NCI-H510A (cell line): ENCODE data around the gene DEPDC7.
"Not testable (repeated sequence)": the region's sequence is repeated elsewhere in the genome, so short reads cannot be mapped to it uniquely, and the experiment has no call there.

ENCODE experiments used
- DNase-seq: peaks from one replicate; lab custom pipeline; 2025; lab: John Stamatoyannopoulos, UW

Gene DEPDC7

GRCh38 chr11:33025339-33025722, 9.7 kb downstream of the DEPDC7 start:
- no peak for DNase-seq

GRCh38 chr11:33027233-33027632, 11.6 kb downstream of the DEPDC7 start:
- DNase-seq: no peak

- DNase-seq: no peak
Observed at GRCh38 chr11:33027846-33028536, 12.3 kb downstream of the DEPDC7 start.

- no peak for DNase-seq
Observed at GRCh38 chr11:33028537-33028914, 12.8 kb downstream of the DEPDC7 start.

- DNase-seq: not testable (repeated sequence)
Observed at GRCh38 chr11:33029218-33029617, 13.5 kb downstream of the DEPDC7 start.

- DNase-seq: no peak
Observed at GRCh38 chr11:33033493-33033892, 17.8 kb downstream of the DEPDC7 start.

GRCh38 chr11:33035011-33035410, 19.3 kb downstream of the DEPDC7 start:
- no peak for DNase-seq

GRCh38 chr11:33039274-33040032, 23.8 kb downstream of the DEPDC7 start, which contains the start of gene TCP11L1:
TSS of gene TCP11L1 (plus strand) at chr11:33039572. CDS start at chr11:33043774, 4,202 bp downstream.
- DNase-seq: peak; percentile 78

- DNase-seq: peak; percentile 13
Observed at GRCh38 chr11:33040033-33040861, 24.6 kb downstream of the DEPDC7 start.

GRCh38 chr11:33040862-33041453, 25.3 kb downstream of the DEPDC7 start:
- no peak for DNase-seq

- DNase-seq: no peak
Observed at GRCh38 chr11:33043221-33043830, 27.6 kb downstream of the DEPDC7 start.

- no peak for DNase-seq
Observed at GRCh38 chr11:33044285-33044756, 28.6 kb downstream of the DEPDC7 start.

GRCh38 chr11:33045551-33046255, 30.0 kb downstream of the DEPDC7 start:
- DNase-seq: no peak

GRCh38 chr11:33048701-33049100, 33.0 kb downstream of the DEPDC7 start:
- DNase-seq: not testable (repeated sequence)

- not testable (repeated sequence) for DNase-seq
Observed at GRCh38 chr11:33049565-33050408, 34.1 kb downstream of the DEPDC7 start.

GRCh38 chr11:33052231-33052630, 36.6 kb downstream of the DEPDC7 start:
- DNase-seq: no peak

GRCh38 chr11:33055375-33055774, 39.7 kb downstream of the DEPDC7 start:
- DNase-seq: no peak

- no peak for DNase-seq
Observed at GRCh38 chr11:33057284-33057683, 41.6 kb downstream of the DEPDC7 start.

- DNase-seq: no peak
Observed at GRCh38 chr11:33059331-33060007, 43.8 kb downstream of the DEPDC7 start.
